ENCODE results near the gene ZXDB. TPM values are rescaled to one million over a fixed set of nuclear protein-coding genes. Genes with fewer than 3 reads are reported as not detected.
"Not testable (repeated sequence)": the region's sequence is repeated elsewhere in the genome, so short reads cannot be mapped to it uniquely, and the experiment has no call there.

ZXDB gene
- total RNA-seq, 3 donors from 2014 or later, result 5.3 to 6.8 (median 6.2) TPM

DNA sequence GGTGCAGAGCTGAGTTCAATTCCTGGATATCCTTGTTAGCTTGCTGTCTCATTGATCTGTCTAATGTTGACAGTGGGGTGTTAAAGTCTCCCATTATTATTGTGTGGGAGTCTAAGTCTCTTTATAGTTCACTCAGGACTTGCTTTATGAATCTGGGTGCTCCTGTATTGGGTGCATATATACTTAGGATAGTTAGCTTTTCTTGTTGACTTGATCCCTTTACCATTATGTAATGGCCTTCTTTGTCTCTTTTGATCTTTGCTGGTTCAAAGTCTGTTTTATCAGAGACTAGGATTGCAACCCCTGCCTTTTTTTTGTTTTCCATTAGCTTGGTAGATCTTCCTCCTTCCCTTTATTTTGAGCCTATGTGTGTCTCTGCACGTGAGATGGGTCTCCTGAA is 21.5 kb downstream of the ZXDB start:
- not testable (repeated sequence) for H3K4me3 Mint-ChIP-seq; H3K27me3 Mint-ChIP-seq (ENCODE audit: low read depth); H3K4me1 Mint-ChIP-seq (ENCODE audit: low read depth); DNase-seq; ATAC-seq
- Mint-ChIP-seq H3K36me3 (ENCODE audit: insufficient read depth) (peaks cover 15% of the 10 kb centered on the region), H3K9me3 (peaks cover 14% of the 10 kb centered on the region)

DNA sequence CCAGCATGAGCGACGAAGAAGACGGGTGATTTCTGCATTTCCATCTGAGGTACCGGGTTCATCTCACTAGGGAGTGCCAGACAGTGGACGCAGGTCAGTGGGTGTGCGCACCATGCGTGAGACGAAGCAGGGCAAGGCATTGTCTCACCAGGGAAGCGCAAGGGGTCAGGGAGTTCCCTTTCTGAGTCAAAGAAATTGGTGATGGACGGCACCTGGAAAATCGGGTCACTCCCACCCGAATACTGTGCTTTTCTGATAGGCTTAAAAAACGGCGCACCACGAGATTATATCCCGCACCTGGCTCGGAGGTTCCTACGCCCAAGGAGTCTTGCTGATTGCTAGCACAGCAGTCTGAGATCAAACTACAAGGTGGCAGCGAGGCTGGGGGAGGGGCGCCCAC is 37.6 kb downstream of the ZXDB start:
- not testable (repeated sequence) for DNase-seq; ATAC-seq; H3K4me3 Mint-ChIP-seq; H3K27me3 Mint-ChIP-seq (ENCODE audit: low read depth); H3K4me1 Mint-ChIP-seq (ENCODE audit: low read depth); H3K36me3 Mint-ChIP-seq (ENCODE audit: insufficient read depth)
- H3K9me3 Mint-ChIP-seq, result peaks cover 29% of the 10 kb centered on the region

DNA sequence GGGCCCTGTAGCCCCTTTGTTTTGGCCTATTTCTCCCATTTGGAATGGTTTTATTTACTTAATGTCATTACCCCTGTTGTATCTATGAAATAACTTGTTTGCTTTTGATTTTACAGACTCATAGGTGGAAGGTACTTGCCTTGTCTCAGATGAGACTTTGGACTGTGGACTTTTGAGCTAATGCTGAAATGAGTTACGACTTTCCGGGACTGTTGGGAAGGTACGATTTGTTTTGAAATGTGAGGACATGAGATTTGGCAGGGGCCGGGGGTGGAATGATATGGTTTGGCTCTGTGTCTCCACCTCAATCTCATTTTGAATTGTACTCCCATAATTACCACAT is 48.8 kb downstream of the ZXDB start:
- Mint-ChIP-seq H3K9me3 (peaks cover 19% of the 10 kb centered on the region), H3K27me3 (ENCODE audit: low read depth) (no peaks in the 10 kb centered on the region), H3K4me3 (no peak overlapping the region), H3K36me3 (ENCODE audit: insufficient read depth) (no peaks in the 10 kb centered on the region), H3K4me1 (ENCODE audit: low read depth) (no peaks in the 10 kb centered on the region)
- ATAC-seq, result no peak
- DNase-seq, result no peak

DNA sequence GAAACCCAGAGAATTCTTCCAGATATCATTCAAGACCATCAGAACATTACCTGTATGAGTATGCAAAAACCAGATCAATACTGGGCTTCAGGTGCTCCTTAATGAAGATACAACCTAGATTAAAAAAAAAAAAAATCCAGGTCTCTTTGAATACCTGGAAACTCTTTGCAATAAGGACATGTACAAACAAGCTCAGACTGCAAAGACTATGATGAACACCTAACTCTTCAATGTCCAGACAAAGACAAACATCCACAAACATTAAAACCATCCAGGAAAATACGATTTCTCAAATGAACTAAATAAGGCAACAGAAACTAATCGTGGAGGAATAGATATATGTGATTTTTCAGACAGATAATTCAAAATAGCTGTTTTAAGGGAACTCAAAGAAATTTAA is 49.5 kb downstream of the ZXDB start:
- no peaks in the 10 kb centered on the region for H3K36me3 Mint-ChIP-seq (ENCODE audit: insufficient read depth)

DNA sequence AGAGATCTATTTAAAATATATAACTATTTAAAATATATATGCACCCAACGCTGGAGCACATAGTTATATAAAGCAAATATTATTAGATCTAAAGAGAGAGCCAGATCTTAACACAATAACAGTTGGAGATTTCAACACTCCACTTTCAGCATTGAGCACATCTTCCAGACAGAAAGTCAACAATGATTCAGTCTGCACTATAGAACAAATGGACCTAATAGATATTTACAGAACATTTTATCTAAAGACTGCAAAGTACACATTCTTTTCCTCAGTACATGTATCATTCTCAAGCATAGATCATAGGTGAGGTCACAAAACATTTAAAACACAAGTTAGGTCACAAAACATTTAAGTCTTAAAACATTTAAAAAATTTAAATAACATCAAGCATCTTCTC is 51.9 kb downstream of the ZXDB start:
- Mint-ChIP-seq H3K4me1 (ENCODE audit: low read depth) (no peaks in the 10 kb centered on the region), H3K4me3 (no peak overlapping the region), H3K36me3 (ENCODE audit: insufficient read depth) (no peaks in the 10 kb centered on the region), H3K27me3 (ENCODE audit: low read depth) (no peaks in the 10 kb centered on the region), H3K9me3 (peaks cover 7% of the 10 kb centered on the region)
- ATAC-seq (no peak), DNase-seq (no peak)

More for the DNA sequence above, 49.5 kb downstream of the ZXDB start:
- no peak for ATAC-seq
- Mint-ChIP-seq H3K4me3 (no peak overlapping the region), H3K27me3 (ENCODE audit: low read depth) (no peaks in the 10 kb centered on the region), H3K9me3 (peaks cover 12% of the 10 kb centered on the region), H3K4me1 (ENCODE audit: low read depth) (no peaks in the 10 kb centered on the region)
- no peak for DNase-seq

DNA sequence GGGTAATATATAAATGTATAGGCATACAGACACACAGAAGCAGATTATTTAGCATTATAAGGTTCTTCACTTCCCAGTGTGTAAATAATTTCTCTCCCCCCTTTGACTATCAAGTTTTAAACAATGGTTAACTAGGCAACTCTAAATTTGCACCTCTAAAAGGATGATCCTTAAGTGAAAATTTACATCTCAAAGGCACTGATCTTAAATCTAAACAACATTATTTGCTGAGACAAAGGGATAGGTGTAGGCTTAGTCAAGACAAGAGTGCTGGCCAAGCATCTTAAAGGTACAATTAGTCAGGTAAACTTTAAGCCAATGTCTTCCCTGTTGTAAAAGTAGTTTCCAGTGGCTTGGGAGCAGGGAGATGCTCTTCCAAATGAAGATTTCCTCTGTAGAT is 55.2 kb downstream of the ZXDB start:
- no peak for DNase-seq
- no peaks in the 10 kb centered on the region for H3K4me1 Mint-ChIP-seq (ENCODE audit: low read depth)
- H3K36me3 Mint-ChIP-seq (ENCODE audit: insufficient read depth), result no peaks in the 10 kb centered on the region
- ATAC-seq, result no peak
- no peaks in the 10 kb centered on the region for H3K27me3 Mint-ChIP-seq (ENCODE audit: low read depth)
- H3K4me3 Mint-ChIP-seq, result no peak overlapping the region
- no peaks in the 10 kb centered on the region for H3K9me3 Mint-ChIP-seq

Other genes starting within 250 kb of the ZXDB start
- not detected for gene NLRP2B, start 88.2 kb downstream of the ZXDB start, total RNA-seq

Measured in activated T-cell treated with anti-CD3 and anti-CD28 coated beads, Interleukin-2, amount 50 U/mL, for 4 hours (primary cell).